Right ventricle myocardium inferior (tissue), 1 donor: ENCODE measurements around the gene CNRIP1. TPM values are rescaled to one million over a fixed set of nuclear protein-coding genes. Genes with fewer than 3 reads are reported as not detected.
A peak's percentile ranks its signal among the peaks of the same experiment; 100 is the strongest.
"Not testable (repeated sequence)": the region's sequence is repeated elsewhere in the genome, so short reads cannot be mapped to it uniquely, and the experiment has no call there.

ENCODE experiments used
- ATAC-seq: fragments of 200-7000 bp; cut with Tn5 transposase; one replicate; pipeline ENCODE4 v1.9.1; 2020; ENCODE audit warnings: mild to moderate bottlenecking, moderate library complexity
- DNase-seq: peaks from one replicate; pipeline ENCODE4 v3.0.0; 2021; ENCODE audit errors: missing footprints
- intact Hi-C: fragments of 100-400 bp; cut with DNase I; formaldehyde crosslinking; loops from one replicate; pipeline ENCODE4 v1.11.0; 2022
- total RNA-seq: library from RNA; stranded (reverse); fragmentation: NEBNext Ultra II Directional; extraction: Animal tissue kit (Norgen Biotek cat#: 25700); gene quantifications from one replicate; pipeline ENCODE4 v1.2.1, GENCODE V29; 2021
- donor health status: DM: no; HTN: yes; CAD: no; lungs with severe emphysema.

The CNRIP1 gene
- total RNA-seq, 1 donor from 2014 or later, result 12.5 TPM

DNA sequence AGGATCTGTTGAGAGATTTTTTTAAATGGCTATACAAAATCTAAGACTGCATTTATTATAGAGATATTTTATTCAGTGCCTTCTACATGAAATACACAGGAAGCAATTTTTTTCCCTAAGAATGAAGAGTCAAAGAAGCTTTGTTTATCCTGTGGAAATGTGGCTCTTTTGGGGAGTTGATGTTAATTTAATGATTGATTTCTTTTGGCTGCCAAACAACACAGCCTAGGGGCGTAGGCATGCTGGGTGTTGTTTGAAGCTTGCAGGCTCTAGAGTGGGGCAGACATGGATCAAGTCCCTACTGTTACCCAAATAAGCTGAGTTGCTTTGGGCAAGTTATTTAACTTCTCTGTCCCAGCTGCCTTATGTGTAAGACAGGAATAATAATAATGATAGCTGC, 24.3 kb upstream of the CNRIP1 start:
- no peak for DNase-seq
- intact Hi-C loops, result no loop called here
- no peak for ATAC-seq

- ATAC-seq, result no peak
- intact Hi-C loops, result no loop called here
- no peak for DNase-seq
Measured at GRCh38 chr2:68342470-68342869, 22.7 kb upstream of the CNRIP1 start.

- ATAC-seq, result no peak
- intact Hi-C loops, result no loop called here
Measured at GRCh38 chr2:68341583-68341982, 21.8 kb upstream of the CNRIP1 start.

GRCh38 chr2:68341062-68341329, 21.2 kb upstream of the CNRIP1 start:
- ATAC-seq (no peak), DNase-seq (no peak)
- intact Hi-C loops, result no loop called here

More at GRCh38 chr2:68341583-68341982, 21.8 kb upstream of the CNRIP1 start:
- DNase-seq, result no peak

DNA sequence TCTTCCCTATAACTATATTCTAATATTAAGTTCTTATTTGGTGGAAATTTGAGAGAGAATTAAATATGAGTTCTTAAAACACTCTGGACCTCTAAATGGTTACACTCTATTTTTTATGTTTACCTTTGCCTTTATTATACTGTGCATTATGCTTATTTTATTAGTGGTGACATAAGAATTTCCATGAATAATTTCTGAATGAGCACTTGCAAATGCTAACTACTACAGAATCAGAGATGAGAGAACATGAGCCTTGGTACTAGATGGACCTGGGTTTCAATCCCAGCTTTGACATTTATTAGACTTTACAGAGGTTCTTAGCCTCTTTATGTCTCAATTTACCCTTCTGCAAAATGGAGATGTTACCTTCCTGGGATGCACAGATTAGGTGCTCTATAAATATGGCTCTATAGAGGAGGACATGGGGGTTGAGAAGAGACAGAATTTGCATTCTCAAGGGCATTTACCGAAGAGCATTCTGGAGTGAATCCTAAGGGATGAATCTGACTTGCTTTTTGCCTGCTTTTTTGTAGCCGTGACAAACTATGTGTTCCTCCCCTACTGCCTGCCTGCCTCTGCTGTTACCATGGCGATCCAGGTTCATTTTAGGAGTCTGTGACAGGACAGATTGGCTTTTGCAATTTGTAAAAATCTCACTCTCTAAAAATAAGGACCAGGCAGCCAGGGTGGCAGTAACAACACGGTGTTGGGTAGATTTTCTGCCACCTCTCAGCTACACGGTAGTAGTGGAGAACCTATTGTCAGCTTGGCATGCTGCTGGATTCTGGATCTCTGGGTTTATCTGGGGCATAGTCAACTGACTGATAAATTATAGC, 20.7 kb upstream of the CNRIP1 start:
- intact Hi-C loops, result no loop called here
- no peak for ATAC-seq

DNA sequence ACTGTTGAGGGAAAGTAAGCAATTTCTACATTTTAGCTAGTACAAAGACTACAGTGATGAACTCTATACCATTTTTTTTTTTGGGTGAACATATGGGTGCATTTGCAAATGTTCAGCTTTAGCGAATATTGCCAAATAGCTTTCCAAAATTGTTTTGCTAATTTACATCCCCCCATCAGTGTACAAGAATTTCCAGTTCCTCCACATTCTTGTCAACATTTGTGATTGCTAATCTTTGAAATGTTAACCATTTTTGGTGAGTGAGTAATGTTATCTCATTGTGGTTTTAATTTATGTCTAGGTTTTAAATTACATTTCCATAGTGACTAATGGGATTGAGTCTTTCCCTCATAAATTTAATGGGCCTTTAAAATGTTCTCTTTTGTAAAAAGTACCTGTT, 16.4 kb upstream of the CNRIP1 start:
- DNase-seq (no peak), ATAC-seq (no peak)
- intact Hi-C loops, result no loop called here

More for the DNA sequence above, 20.7 kb upstream of the CNRIP1 start:
- no peak for DNase-seq

DNA sequence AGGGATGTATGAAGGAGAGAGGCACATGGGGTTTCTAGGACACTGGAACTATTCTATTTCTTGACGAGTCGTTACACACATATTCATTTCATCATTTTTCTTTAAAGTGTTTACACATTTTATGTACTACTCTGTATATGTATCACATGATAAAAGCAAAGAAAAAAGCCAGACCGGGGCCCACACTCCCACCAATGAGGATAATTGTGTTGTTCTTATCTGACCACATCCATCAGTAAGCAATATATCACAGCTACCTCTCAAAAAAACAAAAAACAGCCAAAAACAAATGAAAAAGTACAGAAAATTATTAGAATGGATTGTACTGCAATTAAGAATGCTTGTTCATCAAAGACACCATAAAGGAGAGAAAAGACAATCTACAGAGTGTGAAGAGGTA, 14.2 kb upstream of the CNRIP1 start:
- no peak for DNase-seq
- intact Hi-C loops, result no loop called here

DNA sequence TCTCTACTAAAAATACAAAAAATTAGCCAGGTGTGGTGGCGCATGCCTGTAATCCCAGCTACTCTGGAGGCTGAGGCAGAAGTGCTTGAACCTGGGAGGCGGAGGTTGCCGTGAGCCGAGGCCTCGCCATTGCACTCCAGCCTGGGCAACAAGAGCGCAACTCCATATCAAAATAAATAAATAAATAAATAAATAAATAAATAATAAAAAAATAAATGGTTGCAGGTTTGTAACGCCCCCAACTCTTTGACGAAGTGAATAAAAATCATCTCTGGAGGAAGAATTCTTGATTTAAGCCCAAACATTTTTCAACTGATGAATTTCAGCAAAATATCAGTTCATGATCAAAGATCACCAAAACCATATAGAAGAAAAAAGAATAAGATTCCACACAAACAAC, 13.3 kb upstream of the CNRIP1 start:
- ATAC-seq, result no peak
- intact Hi-C loops, result no loop called here
- DNase-seq, result no peak

More for the DNA sequence above, 14.2 kb upstream of the CNRIP1 start:
- ATAC-seq, result no peak

- ATAC-seq (no peak), DNase-seq (no peak)
- intact Hi-C loops, result no loop called here
Measured at GRCh38 chr2:68330691-68331090, 10.9 kb upstream of the CNRIP1 start.

- ATAC-seq (no peak), DNase-seq (no peak)
- intact Hi-C loops, result no loop called here
Measured at GRCh38 chr2:68328901-68329300, 9.2 kb upstream of the CNRIP1 start.

- DNase-seq (no peak), ATAC-seq (no peak)
- intact Hi-C loops, result no loop called here
Measured at GRCh38 chr2:68325056-68325455, 5.3 kb upstream of the CNRIP1 start.

DNA sequence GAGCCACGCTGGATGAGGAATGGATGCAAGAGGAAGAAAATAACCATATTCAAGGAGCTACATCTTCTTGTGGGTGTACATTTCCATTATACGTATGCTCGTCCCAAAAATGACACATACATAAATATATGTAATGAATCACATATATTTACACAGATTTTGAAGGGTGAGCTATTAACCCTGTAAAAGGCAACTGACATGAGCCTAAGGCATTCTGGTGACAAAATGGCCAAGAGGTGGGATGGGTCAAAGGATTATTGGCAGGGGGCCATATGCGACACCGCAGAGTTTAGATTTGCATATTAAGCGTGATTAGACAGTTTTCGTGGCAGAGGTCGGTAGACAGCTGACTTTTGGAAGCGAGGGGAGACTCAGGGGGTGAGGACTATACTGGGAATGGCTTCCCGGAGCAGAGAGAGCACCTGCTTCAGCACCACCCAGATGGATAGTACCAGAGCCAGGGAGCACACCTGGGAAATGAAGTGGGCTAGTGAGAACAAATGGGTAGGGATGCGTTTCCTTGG, 431 bp upstream of the CNRIP1 start:
- intact Hi-C loops, result no loop called here
- ATAC-seq (no peak), DNase-seq (no peak)

GRCh38 chr2:68318914-68319397, 793 bp downstream of the CNRIP1 start:
- peak; percentile 68 for DNase-seq
- intact Hi-C loops, result loop anchor here (1.0 to 2.0 kb wide), 2 partner anchors 32 to 67 kb away; partner anchors contain the start of gene PPP3R1
- peak; percentile 53 for ATAC-seq

GRCh38 chr2:68317971-68318913, 1.5 kb downstream of the CNRIP1 start:
- intact Hi-C loops, result loop anchor here (2.0 kb wide), 1 partner anchor 31 kb away; no protein-coding TSS in a partner anchor
- ATAC-seq (peak; percentile 30), DNase-seq (no peak)

GRCh38 chr2:68316111-68316510, 3.6 kb downstream of the CNRIP1 start:
- no peak for ATAC-seq
- DNase-seq, result no peak
- intact Hi-C loops, result no loop called here

DNA sequence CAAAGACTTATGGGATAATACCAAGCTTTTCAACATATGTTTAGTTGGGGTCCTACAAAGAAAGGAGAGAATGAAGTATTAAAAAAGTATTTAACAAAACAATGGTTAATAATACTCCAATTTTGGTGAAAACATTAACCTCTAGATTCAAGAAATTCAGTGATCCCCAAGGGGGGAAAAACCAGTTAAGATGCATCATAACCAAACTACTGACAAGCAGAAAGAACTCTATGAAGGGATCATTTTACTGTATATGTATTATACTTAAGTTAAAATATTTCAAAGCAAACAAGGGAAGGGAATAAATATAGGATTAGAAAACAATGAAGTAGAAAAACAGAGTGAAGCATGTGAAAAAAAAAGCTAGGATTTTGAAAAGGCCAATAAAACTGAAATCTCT, 8.7 kb downstream of the CNRIP1 start:
- intact Hi-C loops, result no loop called here
- ATAC-seq (no peak), DNase-seq (no peak)

DNA sequence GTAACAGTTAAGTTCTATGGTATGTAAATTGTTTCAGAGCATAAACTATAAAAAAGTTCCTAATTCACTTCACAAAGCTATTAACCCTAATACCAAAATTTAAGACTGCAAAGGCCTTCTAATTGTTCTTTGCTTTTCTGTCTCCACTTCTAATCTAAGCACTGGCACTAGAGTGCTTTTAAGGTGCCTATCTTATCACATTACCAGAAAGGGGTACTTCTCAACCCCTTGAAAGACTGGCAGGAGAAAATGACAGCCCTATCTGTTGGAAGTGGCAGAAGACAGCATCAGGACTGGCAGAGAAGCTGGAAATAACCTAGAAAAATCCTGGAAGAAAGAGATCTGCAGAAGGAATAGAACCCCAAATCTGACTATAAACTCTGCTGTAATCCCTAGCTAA, 10.3 kb downstream of the CNRIP1 start:
- intact Hi-C loops, result no loop called here
- ATAC-seq (no peak), DNase-seq (no peak)

GRCh38 chr2:68303902-68304272, 15.9 kb downstream of the CNRIP1 start:
- ATAC-seq, intact Hi-C loops, DNase-seq: not testable (repeated sequence)

- ATAC-seq (no peak), DNase-seq (no peak)
- intact Hi-C loops, result no loop called here
Measured at GRCh38 chr2:68303033-68303901, 16.5 kb downstream of the CNRIP1 start.
